ENCODE results near the gene PRCC.

GRCh38 chr1:156812293-156812990 is 45.1 kb downstream of the PRCC start:
- TF ChIP-seq CBX2 (IDR thresholded peaks at IDR 0.05; ENCODE audit: borderline replicate concordance, low read depth) (no peak), MAFK (IDR thresholded peaks at IDR 0.05; ENCODE audit: partially characterized antibody) (no peak), JUNB (IDR thresholded peaks at IDR 0.05) (no peak), CTCF (IDR thresholded peaks at IDR 0.05) (no peak), JUN (IDR thresholded peaks at IDR 0.05) (no peak), RARB (CRISPR knock-in tag; IDR thresholded peaks at IDR 0.05) (no peak), EP300 (IDR thresholded peaks at IDR 0.05) (no peak), BHLHE40 (IDR thresholded peaks at IDR 0.05; ENCODE audit: low read depth, low read length) (no peak), CEBPB (IDR thresholded peaks at IDR 0.05) (no peak), EHMT2 (IDR thresholded peaks at IDR 0.05; ENCODE audit: low read depth) (no peak), HDAC2 (IDR thresholded peaks at IDR 0.05) (no peak)

Measured in A549 (cell line).